MM.1S (cell line): ENCODE results near the gene SYTL3.

ENCODE experiments used
- DNase-seq: peaks from one replicate; pipeline ENCODE4 v3.0.0-alpha.2; 2015
- H2AFZ ChIP-seq: fragments of 300-600 bp; sonication (generic); 2 replicates; pipeline ENCODE4 v1.6.0; 2016; ENCODE audit warnings: antibody characterized with exemption, low read length
- H3F3A ChIP-seq: fragments of 300-600 bp; sonication (generic); 2 replicates; pipeline ENCODE4 v1.6.1; 2016; ENCODE audit warnings: mild to moderate bottlenecking, antibody characterized with exemption, low read length, moderate library complexity, mixed read lengths; ENCODE audit not compliant: insufficient read depth
- H3K27ac ChIP-seq: fragments of 300-600 bp; sonication (generic); 2 replicates; pipeline ENCODE4 v1.5.1; 2016; ENCODE audit warnings: mild to moderate bottlenecking, low read length
- H3K27me3 ChIP-seq: fragments of 300-600 bp; sonication (generic); replicated peaks from 2 replicates; pipeline ENCODE4 v1.6.0; 2016; ENCODE audit warnings: low read length; ENCODE audit not compliant: insufficient read depth
- H3K36me3 ChIP-seq: fragments of 300-600 bp; sonication (generic); replicated peaks from 2 replicates; pipeline ENCODE4 v1.6.1; 2016; ENCODE audit warnings: mild to moderate bottlenecking, low read length, mixed read lengths; ENCODE audit not compliant: insufficient read depth
- H3K4me1 ChIP-seq: fragments of 300-600 bp; sonication (generic); 2 replicates; pipeline ENCODE4 v1.6.1; 2016; ENCODE audit warnings: low read length, mixed read lengths
- H3K4me2 ChIP-seq: fragments of 300-600 bp; sonication (generic); 2 replicates; pipeline ENCODE4 v1.6.0; 2016; ENCODE audit warnings: low read depth, low read length
- H3K4me3 ChIP-seq: fragments of 300-600 bp; sonication (generic); 2 replicates; pipeline ENCODE4 v1.5.1; 2016; ENCODE audit warnings: low read length, mixed read lengths
- H3K79me2 ChIP-seq: fragments of 300-600 bp; sonication (generic); 2 replicates; pipeline ENCODE4 v1.6.1; 2016; ENCODE audit warnings: mixed run types, low read length, mixed read lengths
- H3K9ac ChIP-seq: fragments of 300-600 bp; sonication (generic); 2 replicates; pipeline ENCODE4 v1.6.1; 2016; ENCODE audit warnings: low read length, mixed read lengths
- H3K9me2 ChIP-seq: fragments of 300-600 bp; sonication (generic); replicated peaks from 2 replicates; pipeline ENCODE4 v1.6.1; 2016; ENCODE audit warnings: mild to moderate bottlenecking, low read length, mixed read lengths; ENCODE audit not compliant: insufficient read depth
- H3K9me3 ChIP-seq: fragments of 300-600 bp; sonication (generic); replicated peaks from 2 replicates; pipeline ENCODE4 v1.6.1; 2016; ENCODE audit warnings: mild to moderate bottlenecking, low read length, mixed read lengths; ENCODE audit not compliant: insufficient read depth
- H4K20me1 ChIP-seq: fragments of 300-600 bp; sonication (generic); 2 replicates; pipeline ENCODE4 v1.6.1; 2016; ENCODE audit warnings: mild to moderate bottlenecking, low read length, moderate library complexity, mixed read lengths; ENCODE audit not compliant: insufficient read depth
- CTCF ChIP-seq: fragments of 300-600 bp; sonication (generic); IDR thresholded peaks from 2 replicates; pipeline ENCODE4 v1.5.1; 2016; ENCODE audit warnings: antibody characterized with exemption, low read length, mixed read lengths
- EZH2 ChIP-seq: fragments of 300-600 bp; sonication (generic); optimal IDR thresholded peaks from 2 replicates; pipeline ENCODE3; 2017; ENCODE audit warnings: low read depth, mild to moderate bottlenecking, antibody characterized with exemption, low read length, mixed read lengths
- EZH2phosphoT487 ChIP-seq: fragments of 300-600 bp; sonication (generic); IDR thresholded peaks from 2 replicates; pipeline ENCODE4 v1.6.1; 2018; ENCODE audit warnings: antibody characterized with exemption, low read length

Gene SYTL3

GRCh38 chr6:158653577-158654354 lies 3.9 kb downstream of the SYTL3 start:
- H3F3A ChIP-seq = peaks cover 20% of the 10 kb centered on the region
- H3K4me3 ChIP-seq = no peak overlapping the region
- TF ChIP-seq EZH2 = no peak
- TF ChIP-seq EZH2phosphoT487 = no peak
- no peak for TF ChIP-seq CTCF
- H2AFZ ChIP-seq = no peak overlapping the region
- H3K27ac ChIP-seq = peak overlapping the region; percentile 82
- H3K9me3 ChIP-seq = no peaks in the 10 kb centered on the region
- H3K36me3 ChIP-seq = no peaks in the 10 kb centered on the region
- peaks cover 7% of the 10 kb centered on the region; the same call in 1 of the 2 replicates for H3K27me3 ChIP-seq
- peaks cover 19% of the 10 kb centered on the region for H3K4me1 ChIP-seq
- H3K9ac ChIP-seq = peak overlapping the region; percentile 46
- DNase-seq = peak; percentile 87
- H3K79me2 ChIP-seq = no peaks in the 10 kb centered on the region
- H4K20me1 ChIP-seq = no peaks in the 10 kb centered on the region
- no peaks in the 10 kb centered on the region for H3K9me2 ChIP-seq
- H3K4me2 ChIP-seq = peak overlapping the region; percentile 67

DNA sequence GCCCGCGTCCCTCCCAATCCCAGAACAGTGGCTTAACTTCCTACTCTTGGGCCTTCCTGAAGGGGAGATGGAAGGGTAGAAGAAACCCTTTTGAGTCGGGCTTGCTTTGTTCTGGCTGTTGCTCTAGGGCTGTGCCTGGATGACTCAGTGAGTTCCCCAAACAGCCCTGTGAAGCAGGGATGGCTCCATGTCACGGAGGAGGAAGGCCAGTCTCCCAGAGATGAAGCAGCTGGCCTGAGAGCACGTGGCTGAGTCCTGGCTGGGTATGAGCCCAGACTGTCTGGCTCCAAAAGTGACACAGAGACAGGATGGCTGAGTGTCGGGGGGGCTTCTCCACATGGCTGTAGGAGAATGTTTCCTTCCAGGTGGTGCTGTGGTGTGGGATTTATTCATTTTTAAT lies 4.6 kb downstream of the SYTL3 start:
- Histone ChIP-seq H3K4me1 (peaks cover 18% of the 10 kb centered on the region), H2AFZ (no peak overlapping the region)

DNA sequence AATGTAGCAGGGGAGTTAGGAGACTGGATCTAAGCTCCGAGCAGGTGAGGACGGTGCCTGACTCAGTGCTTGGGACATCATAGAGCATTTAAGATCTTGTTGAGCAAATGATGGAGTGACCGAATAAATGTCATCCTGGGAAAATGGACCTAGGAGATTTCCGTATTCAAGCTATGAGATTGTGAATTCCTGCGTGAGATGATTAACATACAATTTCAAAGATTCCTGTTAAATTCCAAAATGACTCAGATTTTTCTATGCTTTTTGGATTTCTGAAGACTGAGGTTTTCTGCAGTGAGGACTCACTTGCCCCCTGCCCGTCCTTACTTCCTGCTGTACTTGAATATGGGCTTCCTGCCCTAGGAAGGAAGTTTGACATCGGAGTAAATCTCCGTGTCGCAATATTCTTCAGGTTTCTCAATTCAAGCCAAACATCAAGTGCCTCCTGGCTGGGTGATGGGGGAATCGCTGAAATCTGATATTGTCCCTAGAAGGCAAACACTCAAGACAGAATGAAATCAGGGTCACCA lies 5.2 kb downstream of the SYTL3 start:
- no peak overlapping the region for H3K9ac ChIP-seq
- peaks cover 7% of the 10 kb centered on the region; the same call in 1 of the 2 replicates for H3K27me3 ChIP-seq
- no peaks in the 10 kb centered on the region for H3K9me3 ChIP-seq
- no peaks in the 10 kb centered on the region for H3K79me2 ChIP-seq
- H3K36me3 ChIP-seq = no peaks in the 10 kb centered on the region
- H3K9me2 ChIP-seq = no peaks in the 10 kb centered on the region
- no peak overlapping the region for H2AFZ ChIP-seq
- no peak for TF ChIP-seq EZH2
- TF ChIP-seq EZH2phosphoT487 = no peak
- no peak for TF ChIP-seq CTCF
- H3K27ac ChIP-seq = no peak overlapping the region
- no peak overlapping the region for H3K4me2 ChIP-seq
- peaks cover 15% of the 10 kb centered on the region for H3K4me1 ChIP-seq
- H4K20me1 ChIP-seq = no peaks in the 10 kb centered on the region
- peaks cover 16% of the 10 kb centered on the region for H3F3A ChIP-seq
- no peak overlapping the region for H3K4me3 ChIP-seq
- DNase-seq = no peak

More for the DNA sequence above, 4.6 kb downstream of the SYTL3 start:
- DNase-seq = no peak
- H4K20me1 ChIP-seq = no peaks in the 10 kb centered on the region
- H3K9ac ChIP-seq = no peak overlapping the region
- H3K9me2 ChIP-seq = no peaks in the 10 kb centered on the region
- no peak overlapping the region for H3K4me3 ChIP-seq
- no peaks in the 10 kb centered on the region for H3K9me3 ChIP-seq
- H3F3A ChIP-seq = peaks cover 16% of the 10 kb centered on the region
- H3K36me3 ChIP-seq = no peaks in the 10 kb centered on the region
- H3K4me2 ChIP-seq = peak overlapping the region; percentile 67
- no peaks in the 10 kb centered on the region for H3K79me2 ChIP-seq
- no peak overlapping the region for H3K27ac ChIP-seq
- TF ChIP-seq EZH2 (no peak), CTCF (no peak), EZH2phosphoT487 (no peak)
- H3K27me3 ChIP-seq = peaks cover 7% of the 10 kb centered on the region; the same call in 1 of the 2 replicates
